AG04449 (cell line): ENCODE data around the gene ETF1.

Experiments
- CTCF ChIA-PET: fragments of 350-600 bp; formaldehyde crosslinking; extraction: SDS; loops from one replicate; lab custom pipeline; 2021; ENCODE audit warnings: antibody characterized with exemption; lab: Yijun Ruan, JAX
- POLR2A ChIA-PET: fragments of 400-600, 350-600 bp; formaldehyde crosslinking; extraction: SDS; loops from one replicate; lab custom pipeline; 2020; ENCODE audit warnings: antibody characterized with exemption, inconsistent platforms; lab: Yijun Ruan, JAX
- DNase-seq: peaks from one replicate; pipeline ENCODE4 v3.0.0-alpha.2; 2010; ENCODE audit warnings: low read depth, low spot score
- H3K4me3 ChIP-seq: 2 replicates; pipeline ENCODE4 v1.5.1; 2011; ENCODE audit warnings: low read depth, mild to moderate bottlenecking, control low read depth, low read length
- TF ChIP-seq, protein P1 (sequence below): IDR thresholded peaks from one replicate; pipeline ENCODE4 v1.5.1; 2011; ENCODE audit warnings: mild to moderate bottlenecking, moderate library complexity, low read length, control low read depth, inconsistent platforms; ENCODE audit not compliant: insufficient read depth; ENCODE audit errors: missing control alignments

The ETF1 gene

GRCh38 chr5:138573949-138574670 lies 31.1 kb upstream of the ETF1 start:
- ChIA-PET POLR2A (interaction anchor here (0.7 to 1.7 kb wide), 3 partner anchors 10 to 719 kb away, joined by 3 to 6 read pairs (median 3); partner anchors contain the start of genes EGR1 and MATR3), CTCF (interaction anchor here (1.2 kb wide), 1 partner anchor 26 kb away, joined by 4 read pairs; no protein-coding TSS in a partner anchor)
- TF ChIP-seq, protein P1, sequence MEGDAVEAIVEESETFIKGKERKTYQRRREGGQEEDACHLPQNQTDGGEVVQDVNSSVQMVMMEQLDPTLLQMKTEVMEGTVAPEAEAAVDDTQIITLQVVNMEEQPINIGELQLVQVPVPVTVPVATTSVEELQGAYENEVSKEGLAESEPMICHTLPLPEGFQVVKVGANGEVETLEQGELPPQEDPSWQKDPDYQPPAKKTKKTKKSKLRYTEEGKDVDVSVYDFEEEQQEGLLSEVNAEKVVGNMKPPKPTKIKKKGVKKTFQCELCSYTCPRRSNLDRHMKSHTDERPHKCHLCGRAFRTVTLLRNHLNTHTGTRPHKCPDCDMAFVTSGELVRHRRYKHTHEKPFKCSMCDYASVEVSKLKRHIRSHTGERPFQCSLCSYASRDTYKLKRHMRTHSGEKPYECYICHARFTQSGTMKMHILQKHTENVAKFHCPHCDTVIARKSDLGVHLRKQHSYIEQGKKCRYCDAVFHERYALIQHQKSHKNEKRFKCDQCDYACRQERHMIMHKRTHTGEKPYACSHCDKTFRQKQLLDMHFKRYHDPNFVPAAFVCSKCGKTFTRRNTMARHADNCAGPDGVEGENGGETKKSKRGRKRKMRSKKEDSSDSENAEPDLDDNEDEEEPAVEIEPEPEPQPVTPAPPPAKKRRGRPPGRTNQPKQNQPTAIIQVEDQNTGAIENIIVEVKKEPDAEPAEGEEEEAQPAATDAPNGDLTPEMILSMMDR = no peak

DNA sequence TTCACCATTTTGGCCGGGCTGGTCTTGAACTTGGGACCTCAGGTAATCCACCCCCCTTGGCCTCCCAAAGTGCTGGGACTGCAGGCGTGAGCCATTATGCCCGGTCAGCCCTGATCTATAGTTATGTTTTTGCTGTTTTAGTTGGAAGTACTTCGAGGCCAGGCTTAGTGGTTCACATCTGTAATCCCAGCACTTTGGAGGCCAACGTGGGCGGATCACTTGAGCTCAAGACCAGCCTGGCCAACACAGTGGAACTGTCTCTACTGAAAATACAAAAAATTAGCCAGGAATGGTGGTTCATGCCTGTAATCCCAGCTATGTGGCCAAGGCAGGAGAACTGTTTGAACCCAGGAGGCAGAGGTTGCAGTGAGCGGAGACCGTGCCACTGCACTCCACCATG lies 30.2 kb upstream of the ETF1 start:
- POLR2A ChIA-PET = interaction anchor here (0.7 to 0.9 kb wide), 2 partner anchors 9 to 577 kb away, joined by 3 to 5 read pairs; no protein-coding TSS in a partner anchor
- CTCF ChIA-PET = no interaction called here
- no peak overlapping the region for H3K4me3 ChIP-seq

More at GRCh38 chr5:138573949-138574670, 31.1 kb upstream of the ETF1 start:
- DNase-seq = no peak
- H3K4me3 ChIP-seq = peak overlapping the region; percentile 96

DNA sequence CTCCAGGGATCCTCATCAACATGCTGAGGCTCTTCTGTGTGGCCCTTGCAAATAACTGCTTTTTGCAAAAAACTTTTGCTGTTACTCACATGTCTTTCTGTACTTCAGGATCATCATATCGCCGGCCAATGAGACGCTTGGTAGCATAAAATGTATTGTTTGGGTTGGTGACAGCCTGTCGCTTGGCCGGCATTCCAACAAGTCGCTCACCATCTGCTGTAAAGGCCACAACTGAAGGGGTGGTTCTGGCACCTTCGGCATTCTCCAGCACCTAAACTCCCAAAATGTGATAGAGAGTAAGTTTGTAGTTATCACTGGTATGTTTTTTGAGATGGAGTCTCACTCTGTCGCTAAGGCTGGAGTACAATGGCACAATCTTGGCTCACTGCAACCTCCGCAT lies 27.8 kb upstream of the ETF1 start:
- H3K4me3 ChIP-seq = no peak overlapping the region
- CTCF ChIA-PET = no interaction called here
- TF ChIP-seq, protein P1 = no peak
- no peak for DNase-seq
- POLR2A ChIA-PET = interaction anchor here (0.7 kb wide), 1 partner anchor 10 kb away, joined by 3 read pairs; no protein-coding TSS in a partner anchor

More for the DNA sequence above, 30.2 kb upstream of the ETF1 start:
- no peak for DNase-seq
- TF ChIP-seq, protein P1 = no peak

GRCh38 chr5:138569782-138570181 lies 26.7 kb upstream of the ETF1 start:
- ChIA-PET POLR2A (no interaction called here), CTCF (no interaction called here)
- TF ChIP-seq, protein P1 = no peak
- DNase-seq = no peak
- H3K4me3 ChIP-seq = no peak overlapping the region

DNA sequence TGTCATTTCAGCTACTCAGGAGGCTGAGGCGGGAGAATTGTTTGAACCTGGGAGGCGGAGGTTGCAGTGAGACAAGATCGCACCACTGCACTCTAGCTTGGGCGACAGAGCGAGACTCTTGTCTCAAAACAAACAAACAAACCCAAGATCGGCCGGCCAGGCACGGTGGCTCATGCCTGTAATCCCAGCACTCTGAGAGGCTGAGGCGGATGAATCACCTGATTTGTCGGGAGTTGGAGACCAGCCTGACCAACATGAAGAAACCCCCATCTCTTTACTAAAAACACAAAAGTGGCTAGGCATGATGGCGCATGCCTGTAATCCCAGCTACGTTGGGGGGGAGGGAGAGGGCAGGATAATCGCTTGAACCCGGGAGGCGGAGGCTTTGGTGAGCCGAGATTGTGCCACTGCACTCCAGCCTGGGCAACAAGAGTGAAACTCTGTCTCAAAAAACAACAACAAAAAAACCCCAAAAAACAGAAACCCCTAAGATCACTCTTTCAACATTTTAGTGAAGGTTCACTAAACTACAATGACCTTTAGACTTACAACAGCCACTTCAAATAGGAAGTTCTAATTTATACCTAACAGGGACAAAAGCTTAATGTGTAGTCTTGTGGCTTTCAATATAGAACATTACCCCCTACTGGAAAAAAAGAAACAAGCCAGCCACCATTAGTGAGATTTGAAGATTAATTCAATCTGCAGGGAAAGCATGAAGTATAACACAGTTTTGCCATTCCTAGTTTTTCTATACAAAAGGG lies 25.2 kb upstream of the ETF1 start:
- POLR2A ChIA-PET = no interaction called here
- H3K4me3 ChIP-seq = no peak overlapping the region
- CTCF ChIA-PET = interaction anchor here (1.3 kb wide), 1 partner anchor 20 kb away, joined by 3 read pairs; no protein-coding TSS in a partner anchor
- TF ChIP-seq, protein P1 = no peak
- DNase-seq = no peak
